Cardiac fibroblast (primary cell): ENCODE measurements around the gene THSD7A.

Source experiments
- DNase-seq, 2 donors: peaks; one replicate each; pipeline versions ENCODE4 v3.0.0 to v3.0.0-alpha.2; 2010; ENCODE audit warnings: low read depth in 2 of 2
- H3K4me3 ChIP-seq, 2 donors: replicated peaks in 1 of 2; 1 replicate in 1 of 2; 2 replicates in 1 of 2; pipeline ENCODE4 v1.5.1; 2011; ENCODE audit warnings: low read depth in 2 of 2, low read length in 2 of 2, mild to moderate bottlenecking in 2 of 2, moderate library complexity in 1 of 2
- CTCF ChIP-seq: IDR thresholded peaks from one replicate; pipeline ENCODE4 v1.5.1; 2011; ENCODE audit warnings: low read depth, mild to moderate bottlenecking, low read length, inconsistent platforms

THSD7A gene

GRCh38 chr7:11473807-11474424, 358.1 kb downstream of the THSD7A start:
- TF ChIP-seq CTCF: no peak
- no peak for DNase-seq
- H3K4me3 ChIP-seq: no peak overlapping the region

- no peak for TF ChIP-seq CTCF
- DNase-seq: no peak
- H3K4me3 ChIP-seq: no peak overlapping the region
Measured at GRCh38 chr7:11473220-11473619, 358.8 kb downstream of the THSD7A start.

DNA sequence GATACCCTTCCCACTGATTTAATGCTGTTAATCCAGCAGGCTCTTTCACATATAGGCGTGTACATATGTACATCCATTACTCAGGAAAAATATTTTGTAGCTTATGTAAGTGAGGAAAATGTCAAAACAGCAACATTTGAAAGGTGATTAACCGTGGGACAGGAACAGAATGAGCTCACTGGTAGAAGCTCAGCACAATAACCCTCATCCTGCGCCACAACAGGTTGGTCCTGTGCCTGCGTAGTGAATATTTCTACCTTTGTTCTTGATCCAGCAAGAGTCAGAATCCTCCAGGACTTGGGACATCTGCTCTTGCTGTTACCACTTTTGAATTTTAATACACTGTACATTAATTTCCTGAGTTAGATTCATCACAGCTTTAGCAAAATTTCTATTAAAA, 359.4 kb downstream of the THSD7A start:
- DNase-seq: no peak
- H3K4me3 ChIP-seq: no peak overlapping the region
- TF ChIP-seq CTCF: no peak

DNA sequence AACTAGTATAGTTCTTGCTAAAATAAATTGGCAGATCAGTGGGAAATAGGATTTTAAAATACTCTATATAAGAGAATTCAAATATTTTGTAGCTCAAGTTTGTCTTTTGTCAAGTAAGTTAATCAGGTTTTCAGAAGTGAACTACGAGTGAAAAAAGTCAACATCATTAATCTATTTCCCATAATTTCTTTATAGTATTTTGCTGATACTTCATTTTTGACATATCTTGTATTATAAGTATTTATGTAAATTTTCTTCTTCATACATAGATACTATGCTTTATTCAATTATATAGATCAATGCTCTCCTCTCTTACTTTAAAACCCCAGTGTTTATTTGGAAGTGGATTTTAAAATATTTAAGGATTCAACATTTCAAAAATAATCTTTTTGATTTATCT, 360.7 kb downstream of the THSD7A start:
- no peak overlapping the region for H3K4me3 ChIP-seq
- no peak for TF ChIP-seq CTCF
- no peak for DNase-seq

DNA sequence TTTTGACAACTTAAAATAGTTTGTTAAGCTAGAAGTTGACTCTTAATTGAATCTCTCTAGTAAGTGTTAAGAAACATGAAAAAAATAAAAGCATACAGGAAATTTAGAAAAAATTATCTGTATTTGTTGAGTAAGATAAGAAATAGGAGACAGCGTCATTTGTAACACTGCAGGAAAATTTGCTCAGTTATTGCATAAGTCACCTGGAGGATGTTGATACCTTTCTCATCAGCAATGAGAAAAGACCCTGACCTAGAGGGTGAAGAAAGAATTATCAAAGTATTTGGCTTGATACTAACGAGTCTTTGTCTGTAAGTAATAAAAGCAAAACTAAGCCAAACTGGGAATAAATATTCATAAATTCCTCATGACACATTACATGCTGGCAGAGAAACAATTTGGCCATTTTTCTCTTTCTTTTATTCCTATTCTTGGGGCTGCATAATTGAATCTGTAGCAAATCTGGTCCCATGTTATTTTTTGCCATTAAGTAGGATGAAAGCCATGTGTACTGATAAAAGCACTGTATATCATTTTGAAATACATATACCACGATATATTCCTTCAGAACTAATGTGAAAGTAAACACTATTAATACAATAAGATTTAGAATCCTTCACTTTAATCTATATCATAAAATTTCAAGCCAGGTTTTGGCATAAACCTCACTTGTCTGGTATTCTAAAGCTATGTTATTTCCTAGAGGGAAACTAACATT, 362.8 kb downstream of the THSD7A start:
- DNase-seq: peak in 1 of 2 donors; percentile 48
- no peak overlapping the region for H3K4me3 ChIP-seq
- TF ChIP-seq CTCF: no peak

DNA sequence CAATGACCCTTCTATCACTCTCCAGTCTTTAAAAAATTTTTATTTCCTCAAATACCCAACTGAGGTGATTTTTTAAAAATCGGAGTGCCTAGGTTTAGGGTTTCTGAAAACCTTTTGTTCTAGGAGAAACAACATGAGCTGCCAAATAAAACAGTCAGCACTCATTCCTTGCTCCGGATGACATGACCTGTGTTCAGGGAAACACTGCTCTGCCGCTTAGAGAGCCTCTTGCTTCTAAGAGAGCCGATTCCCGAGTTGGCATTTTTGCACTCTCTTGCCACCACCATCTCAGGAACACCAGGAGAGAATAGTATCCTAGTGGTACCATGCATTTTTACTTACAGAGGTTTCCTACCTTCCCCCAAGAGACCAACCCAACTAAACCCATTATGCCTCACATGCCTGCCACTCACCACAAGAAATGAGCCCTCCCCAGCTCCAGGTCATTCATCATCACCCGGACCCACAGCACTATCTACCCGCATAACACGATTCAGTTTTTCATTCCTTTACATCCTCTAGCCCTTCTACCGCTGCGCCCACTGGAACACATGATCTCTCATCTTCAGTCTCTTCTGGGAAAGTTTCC, 365.4 kb downstream of the THSD7A start:
- TF ChIP-seq CTCF: no peak
- no peak for DNase-seq

More for the DNA sequence above, 365.4 kb downstream of the THSD7A start:
- no peak overlapping the region for H3K4me3 ChIP-seq
